Chondrocyte (in vitro differentiated cells): ENCODE measurements around the gene CST8. TPM values are rescaled to one million over a fixed set of nuclear protein-coding genes. Genes with fewer than 3 reads are reported as not detected.

Experiments used
- DNase-seq: peaks from one replicate; pipeline ENCODE4 v3.0.0; 2021; ENCODE audit warnings: mixed read lengths, low spot score
- H3K27ac Mint-ChIP-seq: one replicate; pipeline ENCODE4 v1.8.0; 2021; ENCODE audit warnings: mild to moderate bottlenecking, moderate library complexity, mixed read lengths; ENCODE audit not compliant: unreplicated experiment
- H3K27me3 Mint-ChIP-seq: 2 replicates; pipeline ENCODE4 v1.8.0; 2021; ENCODE audit warnings: low read depth, mixed read lengths
- H3K36me3 Mint-ChIP-seq: 2 replicates; pipeline ENCODE4 v1.8.0; 2021; ENCODE audit warnings: low read depth, mixed read lengths
- H3K4me1 Mint-ChIP-seq: 2 replicates; pipeline ENCODE4 v1.8.0; 2021; ENCODE audit warnings: low read depth, mild to moderate bottlenecking, mixed read lengths
- H3K4me3 Mint-ChIP-seq: one replicate; pipeline ENCODE4 v1.8.0; 2021; ENCODE audit warnings: mild to moderate bottlenecking, moderate library complexity, mixed read lengths; ENCODE audit not compliant: unreplicated experiment
- H3K9me3 Mint-ChIP-seq: 2 replicates; pipeline ENCODE4 v1.8.0; 2021; ENCODE audit warnings: low read depth, mixed read lengths
- CTCF ChIP-seq: fragments of 200-600 bp; sonication (generic); IDR thresholded peaks from 2 replicates; pipeline ENCODE4 v1.5.0; 2021; ENCODE audit warnings: antibody characterized with exemption, mild to moderate bottlenecking, moderate library complexity
- total RNA-seq: library from RNA; stranded (reverse); gene quantifications from 3 replicates; pipeline ENCODE4 v1.2.1, GENCODE V29; 2021

CST8 gene
- total RNA-seq, 1 donor from 2014 or later: not detected

GRCh38 chr20:23452776-23453175, 38.1 kb upstream of the CST8 start, which contains the start of gene CST11:
TSS of gene CST11 (minus strand) at chr20:23452876. CDS start at chr20:23452811, 65 bp downstream.
- TF ChIP-seq CTCF: no peak
- Mint-ChIP-seq H3K27ac (no peak within 1 kb of the TSS), H3K4me1 (no peaks in the 10 kb centered on the region), H3K36me3 (no peaks in the 10 kb centered on the region), H3K9me3 (no peaks in the 10 kb centered on the region), H3K27me3 (peaks cover 4% of the 10 kb centered on the region), H3K4me3 (no peak within 1 kb of the TSS)
- DNase-seq: no peak

- peaks cover 5% of the 10 kb centered on the region for H3K27me3 Mint-ChIP-seq
- no peak overlapping the region for H3K4me3 Mint-ChIP-seq
- no peak overlapping the region for H3K27ac Mint-ChIP-seq
- DNase-seq: no peak
- no peak for TF ChIP-seq CTCF
- no peaks in the 10 kb centered on the region for H3K36me3 Mint-ChIP-seq
- H3K9me3 Mint-ChIP-seq: no peaks in the 10 kb centered on the region
- H3K4me1 Mint-ChIP-seq: no peaks in the 10 kb centered on the region
Measured at GRCh38 chr20:23453549-23454543, 37.1 kb upstream of the CST8 start.

GRCh38 chr20:23454816-23455215, 36.1 kb upstream of the CST8 start:
- H3K27me3 Mint-ChIP-seq: peaks cover 5% of the 10 kb centered on the region
- no peak for DNase-seq
- no peaks in the 10 kb centered on the region for H3K4me1 Mint-ChIP-seq
- no peak for TF ChIP-seq CTCF
- H3K9me3 Mint-ChIP-seq: no peaks in the 10 kb centered on the region
- H3K36me3 Mint-ChIP-seq: no peaks in the 10 kb centered on the region
- H3K27ac Mint-ChIP-seq: no peak overlapping the region
- no peak overlapping the region for H3K4me3 Mint-ChIP-seq

GRCh38 chr20:23455639-23456038, 35.3 kb upstream of the CST8 start:
- Mint-ChIP-seq H3K36me3 (no peaks in the 10 kb centered on the region), H3K4me1 (no peaks in the 10 kb centered on the region), H3K4me3 (no peak overlapping the region), H3K27ac (no peak overlapping the region), H3K27me3 (peaks cover 5% of the 10 kb centered on the region), H3K9me3 (no peaks in the 10 kb centered on the region)
- no peak for DNase-seq
- TF ChIP-seq CTCF: no peak

GRCh38 chr20:23456409-23456808, 34.5 kb upstream of the CST8 start:
- Mint-ChIP-seq H3K27ac (no peak overlapping the region), H3K27me3 (peaks cover 5% of the 10 kb centered on the region), H3K4me3 (no peak overlapping the region), H3K36me3 (no peaks in the 10 kb centered on the region), H3K4me1 (no peaks in the 10 kb centered on the region), H3K9me3 (no peaks in the 10 kb centered on the region)
- no peak for DNase-seq
- TF ChIP-seq CTCF: no peak
